Fibroblast of peridontal ligament (primary cell): ENCODE data around the gene GGA1.

Experiments used
- DNase-seq: peaks from one replicate; pipeline ENCODE4 v3.0.0-alpha.2; 2010; ENCODE audit errors: extremely low read depth

Gene GGA1

GRCh38 chr22:37674248-37674647 lies 65.6 kb downstream of the GGA1 start:
- DNase-seq: no peak

- peak; percentile 98 for DNase-seq
Measured at GRCh38 chr22:37674951-37675929, 66.6 kb downstream of the GGA1 start, which contains the start of gene LGALS1. Gene LGALS1, plus strand, starts transcription at chr22:37675636. Its CDS starts 67 bp downstream, at chr22:37675703.

GRCh38 chr22:37675930-37676735 lies 67.5 kb downstream of the GGA1 start:
- DNase-seq: peak; percentile 32

GRCh38 chr22:37676736-37677492 lies 68.3 kb downstream of the GGA1 start:
- DNase-seq: peak; percentile 95

GRCh38 chr22:37677493-37677974 lies 68.9 kb downstream of the GGA1 start:
- DNase-seq: no peak

GRCh38 chr22:37678372-37678771 lies 69.7 kb downstream of the GGA1 start:
- DNase-seq: no peak

- no peak for DNase-seq
Measured at GRCh38 chr22:37679670-37680069, 71.0 kb downstream of the GGA1 start.

GRCh38 chr22:37680191-37680851 lies 71.7 kb downstream of the GGA1 start:
- DNase-seq: peak; percentile 36

- peak; percentile 32 for DNase-seq
Measured at GRCh38 chr22:37681001-37681424, 72.4 kb downstream of the GGA1 start.

GRCh38 chr22:37681556-37682049 lies 73.0 kb downstream of the GGA1 start:
- peak; percentile 79 for DNase-seq
